Stimulated activated CD8-positive, alpha-beta memory T cell treated with anti-CD3 and anti-CD28 coated beads, Interleukin-7, amount 100 ng/mL, for 4 hours (primary cell): ENCODE measurements around the gene CDK5RAP3.
"Not testable (repeated sequence)": the region's sequence is repeated elsewhere in the genome, so short reads cannot be mapped to it uniquely, and the experiment has no call there.

Experiments used
- DNase-seq, 2 donors: peaks; one replicate each; pipeline ENCODE4 v3.0.0-alpha.2; 2020; ENCODE audit warnings: low read depth in 2 of 2

Gene CDK5RAP3

DNA sequence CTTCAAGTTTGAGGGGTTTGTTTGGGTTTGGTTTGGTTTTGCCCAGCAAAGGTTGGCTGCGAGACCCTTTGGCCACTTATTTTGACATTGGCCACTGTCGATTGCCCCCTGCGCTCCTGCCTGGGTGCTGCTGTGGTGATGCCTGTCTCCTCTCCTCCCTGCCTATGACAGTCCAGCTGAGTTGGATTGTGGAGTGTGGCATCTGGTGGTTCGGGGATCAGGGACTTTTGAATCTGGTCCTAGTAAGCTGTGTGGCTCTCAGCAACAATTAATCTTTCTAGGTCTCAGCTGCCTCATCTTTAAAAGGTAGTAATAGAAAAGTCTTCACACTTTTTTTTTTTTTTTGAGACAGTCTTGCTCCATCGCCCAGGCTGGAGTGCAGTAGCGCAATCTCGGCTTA lies 27.1 kb downstream of the CDK5RAP3 start:
- no peak for DNase-seq

DNA sequence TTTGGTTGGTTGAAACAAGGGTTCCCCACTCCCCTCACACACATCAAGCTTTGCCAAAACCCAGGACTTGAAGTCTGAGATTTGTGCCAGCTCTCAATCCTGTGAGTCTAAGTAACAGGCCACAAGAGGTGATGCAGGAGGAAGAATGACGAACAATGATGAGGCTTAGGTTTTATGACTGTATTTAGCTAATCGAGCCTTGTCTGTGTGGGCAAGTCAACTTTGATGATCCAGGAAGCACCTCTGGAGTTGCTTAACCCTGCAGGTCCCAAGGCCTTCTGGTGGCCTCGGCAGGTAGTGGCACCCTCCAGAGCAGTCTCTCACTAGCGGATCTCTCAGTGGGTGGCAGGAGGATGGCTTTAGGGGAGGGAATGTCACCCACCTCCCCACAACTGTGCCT lies 28.7 kb downstream of the CDK5RAP3 start:
- no peak for DNase-seq

DNA sequence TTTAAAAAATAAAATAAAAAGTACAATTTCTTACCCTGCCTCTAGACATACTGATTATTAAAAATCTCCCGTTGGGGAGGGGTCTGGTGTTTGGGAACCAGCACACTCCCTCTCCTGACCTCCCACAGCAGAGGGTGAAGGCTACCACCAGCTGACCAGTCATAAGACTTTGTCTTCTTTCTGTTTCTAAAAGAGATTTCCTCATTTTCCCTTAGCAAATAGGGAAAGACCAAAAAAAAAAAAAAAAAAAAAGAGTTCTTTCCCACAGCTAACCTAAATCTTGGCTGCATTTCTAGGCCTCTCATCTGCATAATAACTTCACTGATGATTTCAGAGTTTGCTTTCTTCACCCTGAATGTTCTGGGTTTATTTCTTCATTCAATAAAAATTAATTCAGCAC lies 30.3 kb downstream of the CDK5RAP3 start:
- DNase-seq = no peak

DNA sequence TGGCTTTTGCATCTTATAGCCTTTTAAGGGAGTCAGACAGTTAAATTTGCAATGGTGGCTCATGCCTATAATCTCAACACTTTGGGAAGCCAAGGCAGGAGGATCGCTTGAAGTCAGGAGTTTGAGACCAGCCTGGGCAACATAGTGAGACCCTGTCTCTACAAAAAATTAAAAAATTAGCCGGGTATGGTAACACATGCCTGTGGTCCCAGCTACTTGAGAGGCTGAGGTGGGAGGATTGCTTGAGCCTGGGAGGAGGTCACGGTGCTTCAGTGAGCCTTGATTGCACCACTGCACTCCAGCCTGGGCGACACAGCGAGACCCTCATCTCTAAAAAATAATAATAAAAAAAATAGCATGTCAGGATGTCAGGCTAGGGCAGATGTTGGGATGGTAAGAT lies 30.7 kb downstream of the CDK5RAP3 start:
- DNase-seq = not testable (repeated sequence)

DNA sequence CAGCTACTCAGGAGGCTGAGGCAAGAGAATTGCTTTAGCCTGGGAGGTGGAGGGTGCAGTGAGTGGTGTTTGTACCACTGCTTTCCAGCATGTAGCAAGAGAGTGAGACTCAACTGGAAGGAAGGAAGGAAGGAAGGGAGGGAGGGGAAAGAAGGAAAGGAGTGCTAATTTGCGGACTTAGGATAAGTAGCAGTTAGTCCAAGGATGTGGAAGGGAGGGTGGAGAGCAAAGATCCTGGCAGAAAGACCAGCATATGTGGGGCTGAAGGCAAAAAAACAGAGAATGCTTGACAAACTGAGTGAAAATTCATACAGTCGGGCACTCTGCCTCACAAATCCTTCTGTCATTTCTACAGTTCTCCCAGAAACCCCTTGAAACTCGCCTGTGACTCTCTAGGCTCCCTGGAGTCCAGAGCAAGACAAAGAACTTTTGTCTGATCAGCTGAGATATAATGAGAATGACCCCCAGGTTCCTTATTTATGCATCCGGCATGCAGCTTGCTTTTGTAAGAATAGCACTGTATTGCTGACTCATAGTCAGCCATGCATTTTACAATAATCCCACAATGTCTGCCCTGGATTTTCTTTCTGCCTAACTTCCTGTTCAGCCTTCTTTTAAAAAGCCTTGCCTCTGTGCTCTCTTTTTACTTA lies 31.5 kb downstream of the CDK5RAP3 start:
- DNase-seq = no peak

- no peak for DNase-seq
Measured at GRCh38 chr17:48002916-48003416, 32.1 kb downstream of the CDK5RAP3 start.

- DNase-seq = no peak
Measured at GRCh38 chr17:48003417-48004151, 32.7 kb downstream of the CDK5RAP3 start.

GRCh38 chr17:48004983-48005382 lies 34.1 kb downstream of the CDK5RAP3 start:
- DNase-seq = no peak

DNA sequence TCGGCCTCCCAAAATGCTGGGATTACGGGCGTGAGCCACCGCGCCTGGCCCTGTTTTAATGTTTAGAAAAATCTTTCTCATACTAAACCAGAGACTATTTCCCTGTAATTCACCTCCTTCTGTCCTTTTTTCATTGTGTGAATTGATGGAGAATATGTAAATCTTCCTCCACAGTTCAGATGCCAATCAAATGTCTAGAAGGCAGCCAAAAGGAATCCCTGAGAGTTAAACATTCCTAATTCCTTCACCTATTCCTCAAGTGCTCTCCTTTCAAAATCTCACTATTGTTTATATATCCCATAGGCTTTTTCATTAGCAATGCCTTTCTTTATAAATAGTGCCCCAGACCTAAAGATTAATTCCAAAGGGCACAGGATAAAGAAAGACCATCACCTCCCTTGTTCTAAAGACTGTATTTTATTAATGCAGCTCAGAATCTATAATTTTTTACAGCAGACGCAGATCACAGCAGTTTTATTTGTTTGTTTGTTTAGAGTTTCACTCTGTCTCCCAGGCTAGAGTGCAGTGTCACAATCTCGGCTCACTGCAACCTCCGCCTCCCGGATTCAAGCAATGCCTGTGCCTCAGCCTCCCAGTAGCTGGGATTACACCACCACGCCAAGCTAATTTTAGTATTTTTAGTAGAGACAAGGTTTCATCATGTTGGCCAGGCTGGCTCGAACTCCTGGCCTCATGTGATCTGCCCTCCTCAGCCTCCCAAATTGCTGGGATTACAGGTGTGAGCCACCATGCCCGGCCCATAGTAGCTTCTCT lies 36.2 kb downstream of the CDK5RAP3 start:
- DNase-seq = no peak

DNA sequence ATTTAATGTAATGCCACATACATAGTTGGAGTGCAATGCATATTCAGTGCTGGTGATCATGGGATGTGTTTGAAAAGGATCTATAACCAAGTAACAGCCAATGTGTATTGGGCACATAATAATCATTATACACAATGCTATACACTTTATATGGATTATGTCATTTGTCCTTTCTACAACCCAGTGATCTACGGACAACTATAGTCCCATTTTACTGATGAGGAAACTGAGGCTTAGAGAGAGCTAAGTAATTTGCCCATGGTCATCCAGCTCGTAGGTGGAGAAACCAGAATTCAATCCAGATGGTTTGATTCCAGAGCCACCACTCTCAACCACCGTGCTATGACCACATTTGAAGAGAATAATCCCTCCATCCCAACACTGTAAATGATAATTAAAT lies 39.3 kb downstream of the CDK5RAP3 start:
- DNase-seq = no peak

DNA sequence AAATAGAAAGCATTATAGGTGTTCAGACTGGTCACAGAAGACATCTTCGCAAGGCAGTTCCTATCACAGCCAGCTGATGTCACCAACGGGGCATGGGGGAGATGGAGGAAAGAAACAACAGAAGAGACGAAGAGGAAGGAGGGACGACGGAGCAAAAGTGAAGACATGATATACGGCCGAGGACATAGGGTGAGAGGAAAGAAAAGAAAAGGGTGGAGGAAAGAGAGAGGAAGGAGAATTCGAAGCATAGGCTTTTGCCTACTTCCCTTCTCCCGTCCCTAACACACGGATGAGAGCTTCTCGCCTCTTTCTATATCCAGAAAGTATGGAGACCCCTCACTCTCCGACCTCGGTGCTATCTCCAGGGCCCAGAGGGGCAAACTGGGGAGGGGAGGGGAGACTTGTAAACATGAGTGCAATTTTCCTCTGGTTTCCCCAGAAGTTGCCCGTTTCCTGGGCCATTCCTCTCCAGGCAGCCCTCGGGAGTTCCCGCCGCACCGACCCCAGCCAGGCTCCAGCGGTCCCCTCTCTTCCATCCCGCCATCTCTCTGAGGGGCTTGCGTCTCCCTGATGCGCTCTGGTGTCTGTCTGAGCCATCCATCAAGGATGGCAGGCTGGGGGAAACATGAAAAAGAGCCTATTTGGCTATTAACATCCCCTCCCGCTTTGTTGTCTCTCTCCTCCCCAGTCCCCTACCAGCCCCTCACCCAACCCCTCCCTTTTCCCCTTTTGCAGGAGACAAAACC lies 40.7 kb downstream of the CDK5RAP3 start:
- peak in 1 of 2 donors; percentile 13 for DNase-seq

- peak; percentile 30 to 53 for DNase-seq
Measured at GRCh38 chr17:48012151-48012520, 41.2 kb downstream of the CDK5RAP3 start.

GRCh38 chr17:48012654-48013053 lies 41.7 kb downstream of the CDK5RAP3 start:
- DNase-seq = no peak

DNA sequence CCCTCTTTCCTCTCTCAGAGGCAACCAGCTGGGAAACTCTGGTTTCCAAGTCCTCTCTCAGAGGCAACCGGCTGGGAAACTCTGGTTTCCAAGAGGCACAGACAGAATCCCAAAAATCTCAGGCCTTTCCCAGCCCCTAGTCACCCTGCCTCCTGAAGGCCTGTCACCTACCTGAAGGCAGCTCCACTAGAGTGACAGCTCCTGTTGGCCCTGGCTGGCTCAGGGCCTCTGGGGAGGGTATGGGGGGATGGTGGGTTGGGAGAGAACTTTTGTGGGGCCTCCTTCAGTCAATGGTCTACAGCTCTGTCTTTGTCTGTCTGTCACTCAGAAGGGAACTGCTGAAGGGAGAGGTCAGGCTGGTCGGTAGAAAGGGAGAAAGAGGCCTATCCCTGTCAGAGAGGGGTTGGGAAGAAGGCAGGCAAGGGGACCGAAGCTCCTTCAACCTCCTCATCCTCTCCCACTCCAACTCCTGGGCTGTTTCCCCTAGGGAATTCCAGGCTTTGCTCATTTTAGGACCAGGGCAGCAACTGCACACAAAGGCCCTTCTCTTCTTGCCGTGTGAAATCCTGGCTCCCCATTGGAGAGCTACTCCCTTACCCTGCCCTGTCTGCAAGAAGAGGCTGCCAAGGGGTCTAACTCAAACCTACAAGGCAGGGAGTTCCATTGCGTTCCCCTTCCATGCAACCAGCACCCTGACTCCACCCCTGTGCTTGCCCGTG lies 43.1 kb downstream of the CDK5RAP3 start:
- no peak for DNase-seq

DNA sequence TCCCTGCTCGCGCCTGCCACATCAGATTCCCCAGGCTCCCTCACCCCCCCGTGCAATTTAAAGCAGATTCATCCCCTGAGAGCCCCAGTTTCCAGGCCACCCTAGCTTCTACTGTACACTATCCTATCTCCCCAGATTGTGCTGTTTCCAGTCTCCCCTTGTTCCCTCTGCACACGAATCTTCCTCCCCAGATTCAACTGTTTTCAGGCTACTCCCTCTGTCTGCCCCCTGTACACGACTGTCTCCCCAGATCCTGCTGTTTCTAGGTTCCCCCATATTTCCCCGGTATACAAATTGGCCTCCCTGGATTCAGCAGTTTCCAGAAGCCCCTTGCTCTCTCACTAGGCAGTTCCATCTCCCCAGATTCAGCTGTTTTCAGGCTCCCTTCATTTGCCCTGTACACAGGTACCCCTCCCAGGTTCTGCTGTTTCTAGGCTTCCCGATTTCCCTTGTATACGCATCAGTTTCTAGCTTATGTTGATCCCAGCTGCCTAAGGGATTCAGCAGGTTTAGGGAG lies 43.7 kb downstream of the CDK5RAP3 start:
- no peak for DNase-seq

GRCh38 chr17:48016112-48016511 lies 45.2 kb downstream of the CDK5RAP3 start:
- DNase-seq = no peak

DNA sequence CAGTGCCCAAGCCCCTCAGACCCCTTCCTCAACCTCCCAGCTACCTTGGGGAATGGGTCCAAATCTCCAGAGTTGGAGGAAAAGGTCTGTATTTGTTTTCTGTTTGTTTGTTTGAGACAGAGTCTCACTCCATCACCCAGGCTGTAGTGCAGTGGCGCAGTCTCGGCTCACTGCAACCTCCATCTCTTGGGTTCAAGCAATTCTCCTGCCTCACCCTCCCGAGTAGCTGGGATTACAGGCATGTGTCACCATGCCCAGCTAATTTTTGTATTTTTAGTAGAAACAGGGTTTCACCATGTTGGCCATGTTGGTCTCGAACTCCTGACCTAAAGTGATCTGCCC lies 46.9 kb downstream of the CDK5RAP3 start:
- not testable (repeated sequence) for DNase-seq

- no peak for DNase-seq
Measured at GRCh38 chr17:48021934-48022333, 51.0 kb downstream of the CDK5RAP3 start.

DNA sequence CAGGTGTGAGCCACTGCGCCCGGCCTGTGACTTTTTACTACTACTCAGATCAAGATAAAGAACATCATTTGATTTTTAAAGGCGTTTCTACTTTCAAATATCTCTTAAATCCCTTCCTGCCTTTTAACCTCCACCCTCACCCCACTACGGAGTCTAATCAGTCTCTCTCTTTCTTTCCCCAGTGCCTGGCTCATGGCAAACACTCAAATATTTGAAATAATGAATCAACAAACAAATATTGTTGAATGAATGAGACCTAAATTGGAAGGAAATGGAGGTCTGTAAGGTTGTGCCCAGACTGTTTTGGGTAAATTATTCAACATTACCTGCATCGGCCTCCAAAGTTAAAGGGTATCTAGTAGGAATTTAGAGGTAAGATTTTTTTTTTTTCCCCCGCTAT lies 52.0 kb downstream of the CDK5RAP3 start:
- no peak for DNase-seq

- DNase-seq = peak in 1 of 2 donors; percentile 20
Measured at GRCh38 chr17:48023400-48024148, 52.7 kb downstream of the CDK5RAP3 start.
